GM04504 (cell line): Measurements from ENCODE around the gene PICK1.
A peak's percentile ranks its signal among the peaks of the same experiment; 100 is the strongest.
"Not testable (repeated sequence)": the region's sequence is repeated elsewhere in the genome, so short reads cannot be mapped to it uniquely, and the experiment has no call there.

ENCODE experiments used
- DNase-seq: peaks from one replicate; pipeline ENCODE4 v3.0.0-alpha.2; 2012; ENCODE audit warnings: low read depth

The PICK1 gene

GRCh38 chr22:38030311-38031133, 26.7 kb upstream of the PICK1 start:
- DNase-seq = no peak

- DNase-seq = no peak
Observed at GRCh38 chr22:38031491-38031890, 25.7 kb upstream of the PICK1 start.

- peak; percentile 73 for DNase-seq
Observed at GRCh38 chr22:38032681-38033521, 24.3 kb upstream of the PICK1 start.

- DNase-seq = no peak
Observed at GRCh38 chr22:38033522-38034277, 23.5 kb upstream of the PICK1 start.

- DNase-seq = peak; percentile 66
Observed at GRCh38 chr22:38034278-38034882, 22.8 kb upstream of the PICK1 start.

- no peak for DNase-seq
Observed at GRCh38 chr22:38034884-38035529, 22.2 kb upstream of the PICK1 start.

- DNase-seq = no peak
Observed at GRCh38 chr22:38035530-38035885, 21.7 kb upstream of the PICK1 start.

- no peak for DNase-seq
Observed at GRCh38 chr22:38036392-38037062, 20.7 kb upstream of the PICK1 start.

GRCh38 chr22:38037367-38038150, 19.6 kb upstream of the PICK1 start:
- not testable (repeated sequence) for DNase-seq

GRCh38 chr22:38038426-38038825, 18.8 kb upstream of the PICK1 start:
- DNase-seq = no peak

GRCh38 chr22:38038890-38039812, 18.1 kb upstream of the PICK1 start:
- no peak for DNase-seq

GRCh38 chr22:38040953-38041759, 16.0 kb upstream of the PICK1 start:
- DNase-seq = no peak

- DNase-seq = no peak
Observed at GRCh38 chr22:38041760-38042487, 15.3 kb upstream of the PICK1 start.

GRCh38 chr22:38042488-38042790, 14.8 kb upstream of the PICK1 start:
- no peak for DNase-seq

- DNase-seq = no peak
Observed at GRCh38 chr22:38043151-38044039, 13.8 kb upstream of the PICK1 start.

GRCh38 chr22:38046070-38046748, 11.0 kb upstream of the PICK1 start:
- DNase-seq = no peak
